ENCODE results near the gene NFIC.

The NFIC gene

DNA sequence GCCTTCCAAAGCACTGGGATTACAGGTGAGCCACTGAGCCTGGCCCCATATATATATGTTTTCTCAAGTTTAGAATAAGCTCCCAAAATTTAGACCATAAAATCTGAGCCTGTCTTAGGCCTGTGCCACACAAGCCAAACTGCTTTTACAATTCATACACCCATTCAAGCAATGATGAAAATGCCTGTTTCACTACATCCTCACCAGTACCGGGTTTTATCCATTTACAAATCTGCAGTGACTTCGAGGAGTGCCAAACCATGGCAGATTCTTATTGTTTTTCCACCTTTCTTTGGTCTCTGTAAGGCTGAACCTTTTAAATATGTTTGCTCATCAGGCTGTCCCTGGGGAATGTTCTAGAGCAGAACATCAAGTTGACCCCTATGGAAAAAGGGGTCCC is 9.6 kb upstream of the NFIC start:
- peak overlapping the region in 1 of 2 donors; percentile 9 for H3K27ac ChIP-seq
- no peak overlapping the region for H3K4me3 ChIP-seq
- TF ChIP-seq, protein P1, sequence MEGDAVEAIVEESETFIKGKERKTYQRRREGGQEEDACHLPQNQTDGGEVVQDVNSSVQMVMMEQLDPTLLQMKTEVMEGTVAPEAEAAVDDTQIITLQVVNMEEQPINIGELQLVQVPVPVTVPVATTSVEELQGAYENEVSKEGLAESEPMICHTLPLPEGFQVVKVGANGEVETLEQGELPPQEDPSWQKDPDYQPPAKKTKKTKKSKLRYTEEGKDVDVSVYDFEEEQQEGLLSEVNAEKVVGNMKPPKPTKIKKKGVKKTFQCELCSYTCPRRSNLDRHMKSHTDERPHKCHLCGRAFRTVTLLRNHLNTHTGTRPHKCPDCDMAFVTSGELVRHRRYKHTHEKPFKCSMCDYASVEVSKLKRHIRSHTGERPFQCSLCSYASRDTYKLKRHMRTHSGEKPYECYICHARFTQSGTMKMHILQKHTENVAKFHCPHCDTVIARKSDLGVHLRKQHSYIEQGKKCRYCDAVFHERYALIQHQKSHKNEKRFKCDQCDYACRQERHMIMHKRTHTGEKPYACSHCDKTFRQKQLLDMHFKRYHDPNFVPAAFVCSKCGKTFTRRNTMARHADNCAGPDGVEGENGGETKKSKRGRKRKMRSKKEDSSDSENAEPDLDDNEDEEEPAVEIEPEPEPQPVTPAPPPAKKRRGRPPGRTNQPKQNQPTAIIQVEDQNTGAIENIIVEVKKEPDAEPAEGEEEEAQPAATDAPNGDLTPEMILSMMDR (IDR thresholded peaks at IDR 0.05) = no peak
- DNase-seq (ENCODE audit: low spot score) = no peak

DNA sequence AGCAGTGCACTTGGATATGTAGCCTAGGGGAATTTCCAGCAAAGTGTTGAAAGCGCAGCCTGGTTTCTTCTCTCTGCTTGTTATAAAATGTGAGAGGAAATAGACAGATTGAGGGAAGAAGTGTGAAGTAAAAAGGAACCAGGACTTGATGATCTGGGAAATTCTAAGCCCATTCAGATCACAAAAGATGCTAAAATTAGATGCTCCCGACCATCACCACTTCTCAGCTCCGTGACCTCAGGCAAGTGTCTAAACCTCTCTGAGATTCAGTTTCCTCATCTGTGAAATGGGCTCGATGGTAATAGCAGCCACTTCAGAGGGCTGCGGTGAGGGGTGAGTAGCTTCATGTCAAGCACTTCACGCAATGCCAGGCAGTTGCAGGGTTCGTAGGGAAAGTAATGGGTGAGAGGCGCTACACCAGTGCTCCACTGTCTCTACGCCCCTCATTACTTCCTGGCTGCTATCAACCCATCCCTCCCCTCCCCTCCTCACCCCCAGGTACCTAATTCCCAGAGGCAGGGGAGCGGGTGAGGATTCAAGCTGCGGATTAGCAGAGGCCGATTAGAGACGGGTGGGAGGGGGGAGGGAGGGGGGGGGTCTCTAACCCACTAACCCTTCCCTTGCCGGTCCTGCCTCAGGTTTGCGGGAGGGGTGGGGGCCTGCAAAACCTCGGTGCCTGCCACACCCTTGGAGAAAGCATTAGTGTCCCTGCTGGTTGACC is 9.0 kb upstream of the NFIC start:
- no peak for DNase-seq (ENCODE audit: low spot score)
- TF ChIP-seq, protein P1 (IDR thresholded peaks at IDR 0.05) = no peak
- H3K27ac ChIP-seq = peak overlapping the region; percentile 9 to 100
- H3K4me3 ChIP-seq = no peak overlapping the region

DNA sequence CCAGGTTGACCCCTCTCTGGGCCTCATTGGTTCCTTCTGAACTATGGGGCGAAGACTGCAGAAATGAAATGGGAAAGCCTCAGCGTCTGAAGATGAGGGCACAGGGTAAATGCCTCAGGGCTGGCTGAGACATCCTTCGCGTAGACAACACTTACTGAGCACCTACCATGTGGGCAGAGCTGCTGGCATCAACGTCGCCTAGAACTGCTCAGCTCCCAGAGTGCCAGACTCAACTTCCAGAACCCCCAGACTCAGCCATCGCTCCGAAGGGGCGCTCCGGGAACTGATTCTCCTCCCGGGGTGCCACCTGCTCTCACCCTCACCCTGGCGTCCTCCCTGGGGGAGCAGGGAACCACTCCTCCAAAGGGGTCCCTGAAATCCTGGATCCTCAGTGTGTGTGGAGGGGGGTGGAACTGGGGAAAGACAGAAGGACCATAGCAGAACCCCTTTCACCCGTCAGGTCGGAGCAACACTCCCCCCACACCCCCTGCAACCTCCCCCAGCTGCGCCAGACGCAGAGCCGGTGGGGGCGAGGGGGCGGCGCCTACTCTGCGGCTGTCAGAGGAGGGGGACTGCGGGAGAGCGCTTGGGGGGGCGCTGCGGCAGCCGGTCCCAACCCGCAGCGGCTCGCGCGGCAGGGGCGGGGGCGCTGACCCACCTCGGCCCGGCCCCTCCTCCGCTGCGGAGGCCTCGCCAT is 8.2 kb upstream of the NFIC start:
- H3K27ac ChIP-seq = peak overlapping the region; percentile 59 to 100
- TF ChIP-seq, protein P1 (IDR thresholded peaks at IDR 0.05) = no peak
- H3K4me3 ChIP-seq = peak overlapping the region; percentile 99
- no peak for DNase-seq (ENCODE audit: low spot score)

DNA sequence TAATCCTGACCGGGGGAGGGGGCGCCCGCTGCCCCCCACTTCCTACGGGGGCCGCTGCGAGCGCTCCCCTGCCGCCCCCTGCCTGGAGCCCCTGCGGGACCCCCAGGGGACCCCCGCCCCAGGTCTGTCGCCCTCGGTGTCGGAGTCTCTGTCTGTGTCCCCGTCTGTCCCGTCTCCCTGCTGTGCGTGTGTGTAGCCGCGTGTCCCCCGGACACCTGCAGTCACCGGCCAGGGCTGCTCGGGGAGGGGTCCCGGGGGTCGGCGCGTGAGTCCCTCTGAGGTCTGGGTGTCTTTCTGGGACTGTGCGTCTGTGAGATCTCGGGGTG is 7.7 kb upstream of the NFIC start:
- TF ChIP-seq, protein P1 (IDR thresholded peaks at IDR 0.05) = no peak
- Histone ChIP-seq H3K27ac (peak overlapping the region; percentile 59 to 100), H3K4me3 (peak overlapping the region; percentile 99)
- peak; percentile 76 for DNase-seq (ENCODE audit: low spot score)

DNA sequence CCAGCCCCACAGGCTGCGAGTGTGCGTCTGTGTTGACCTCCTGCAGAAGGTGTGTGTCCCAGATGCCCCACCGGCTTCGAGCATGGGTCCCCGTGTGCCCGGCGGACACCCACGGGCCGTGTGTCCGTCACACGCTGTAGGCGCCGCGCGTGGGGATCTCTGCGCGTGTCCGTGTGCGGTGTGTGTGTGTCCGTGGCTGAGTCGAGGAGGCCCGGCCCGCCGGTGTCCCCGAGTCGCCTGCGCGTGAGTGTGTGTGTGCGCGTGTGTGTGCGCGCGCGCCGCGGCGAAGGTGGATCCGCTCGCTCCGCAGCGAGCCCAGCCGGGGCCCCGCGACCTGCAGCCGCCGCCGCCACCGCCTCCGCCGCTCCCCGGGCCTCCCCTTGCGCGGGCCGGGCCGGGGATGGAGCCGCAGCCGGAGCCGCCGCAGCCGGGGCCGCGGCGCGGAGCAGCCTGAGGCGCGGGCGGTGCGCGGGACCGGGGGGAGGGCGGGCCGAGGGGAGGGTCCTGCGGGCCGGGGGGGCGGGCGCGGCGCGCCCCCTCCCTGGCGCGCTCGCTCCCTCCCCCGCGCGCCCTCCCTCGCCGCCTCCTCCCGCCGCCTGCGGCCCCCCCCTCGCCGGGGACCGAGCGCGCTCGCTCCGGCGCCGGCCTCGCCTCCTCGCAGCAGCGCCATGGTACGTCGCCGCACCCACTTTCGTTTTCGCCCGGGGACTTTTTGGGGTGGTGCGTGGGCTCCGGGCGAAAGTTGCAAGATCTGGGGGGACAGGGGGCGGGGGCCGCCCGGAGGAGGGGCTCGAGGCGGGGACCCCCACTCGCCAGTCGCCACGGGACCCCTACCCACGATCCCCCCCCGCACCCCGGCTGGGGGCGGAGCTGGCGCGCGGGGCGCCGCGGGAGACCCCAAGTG is 7.1 kb upstream of the NFIC start:
- Histone ChIP-seq H3K4me3 (peak overlapping the region; percentile 99), H3K27ac (peak overlapping the region; percentile 92 to 100)

DNA sequence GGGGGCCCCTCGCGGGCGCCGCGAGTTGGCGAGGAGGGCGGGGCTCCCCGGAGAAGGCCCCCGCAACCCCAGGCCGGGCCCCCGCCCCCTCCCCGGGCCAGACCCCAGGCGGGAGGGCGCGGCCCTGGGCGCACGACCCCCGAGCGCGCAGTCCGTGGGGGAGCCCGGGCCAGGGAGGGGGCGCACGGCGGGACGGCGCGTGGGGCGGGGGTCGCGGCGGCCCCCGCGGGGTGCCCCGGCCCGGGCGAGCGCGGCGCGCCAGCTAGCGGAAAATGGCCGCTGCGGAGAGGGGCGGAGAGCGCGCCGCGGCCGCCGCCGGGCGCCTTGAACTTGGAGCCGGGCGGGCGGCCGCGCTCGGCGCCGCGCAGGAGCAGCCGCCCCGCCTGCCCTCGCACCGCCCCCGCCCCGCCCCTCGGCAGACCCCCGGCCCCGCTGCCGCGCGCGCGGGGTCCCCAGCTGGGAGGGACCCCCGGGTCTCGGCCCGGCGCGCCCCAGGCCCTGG is 6.4 kb upstream of the NFIC start:
- Histone ChIP-seq H3K27ac (peak overlapping the region; percentile 94 to 100), H3K4me3 (peak overlapping the region; percentile 99)
- DNase-seq (ENCODE audit: low spot score) = no peak
- TF ChIP-seq, protein P1 (IDR thresholded peaks at IDR 0.05) = no peak

More for the DNA sequence above, 7.1 kb upstream of the NFIC start:
- TF ChIP-seq, protein P1 (IDR thresholded peaks at IDR 0.05) = no peak
- peak; percentile 83 for DNase-seq (ENCODE audit: low spot score)
